MM.1S (cell line): Measurements from ENCODE around the gene GINM1.

Experiments
- EZH2phosphoT487 ChIP-seq: fragments of 300-600 bp; sonication (generic); IDR thresholded peaks from 2 replicates; pipeline ENCODE4 v1.6.1; 2018; ENCODE audit warnings: antibody characterized with exemption, low read length
- TF ChIP-seq, protein P1 (sequence below): fragments of 300-600 bp; sonication (generic); IDR thresholded peaks from 2 replicates; pipeline ENCODE4 v1.5.1; 2016; ENCODE audit warnings: antibody characterized with exemption, low read length, mixed read lengths

DNA sequence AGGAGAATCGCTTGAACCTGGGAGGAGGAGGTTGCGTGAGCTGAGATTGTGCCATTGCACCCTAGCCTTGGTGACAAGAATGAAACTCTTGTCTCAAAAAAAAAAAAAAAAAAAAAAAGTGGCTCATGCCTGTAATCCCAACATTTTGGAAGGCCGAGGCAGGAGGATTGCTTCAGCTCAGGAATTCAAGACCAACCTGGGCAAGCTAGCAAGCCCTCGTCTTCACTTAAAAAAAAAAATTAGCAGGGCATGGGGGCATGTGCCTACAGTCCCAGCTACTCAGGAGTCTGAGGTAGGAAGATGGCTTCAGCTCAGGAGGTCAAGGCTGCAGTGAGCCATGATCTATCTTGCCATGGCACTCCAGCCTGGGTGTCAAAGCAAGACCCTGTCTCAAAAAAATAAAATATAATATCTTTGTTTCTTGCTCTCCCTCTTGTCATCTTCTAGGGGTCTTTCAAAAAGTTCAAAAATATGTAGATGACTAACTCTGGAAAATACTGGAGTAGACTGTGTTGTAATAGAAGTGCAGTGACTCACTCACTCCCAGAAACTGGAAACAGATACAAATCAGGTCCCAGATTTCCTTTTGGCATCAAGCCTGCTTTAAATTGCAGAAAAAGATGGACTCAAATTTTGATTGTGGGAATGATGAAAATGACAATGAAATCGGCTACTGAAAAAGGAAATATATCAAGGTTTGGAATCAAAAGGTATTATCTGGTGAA is 2.8 kb upstream of the GINM1 start:
- TF ChIP-seq, protein P1, sequence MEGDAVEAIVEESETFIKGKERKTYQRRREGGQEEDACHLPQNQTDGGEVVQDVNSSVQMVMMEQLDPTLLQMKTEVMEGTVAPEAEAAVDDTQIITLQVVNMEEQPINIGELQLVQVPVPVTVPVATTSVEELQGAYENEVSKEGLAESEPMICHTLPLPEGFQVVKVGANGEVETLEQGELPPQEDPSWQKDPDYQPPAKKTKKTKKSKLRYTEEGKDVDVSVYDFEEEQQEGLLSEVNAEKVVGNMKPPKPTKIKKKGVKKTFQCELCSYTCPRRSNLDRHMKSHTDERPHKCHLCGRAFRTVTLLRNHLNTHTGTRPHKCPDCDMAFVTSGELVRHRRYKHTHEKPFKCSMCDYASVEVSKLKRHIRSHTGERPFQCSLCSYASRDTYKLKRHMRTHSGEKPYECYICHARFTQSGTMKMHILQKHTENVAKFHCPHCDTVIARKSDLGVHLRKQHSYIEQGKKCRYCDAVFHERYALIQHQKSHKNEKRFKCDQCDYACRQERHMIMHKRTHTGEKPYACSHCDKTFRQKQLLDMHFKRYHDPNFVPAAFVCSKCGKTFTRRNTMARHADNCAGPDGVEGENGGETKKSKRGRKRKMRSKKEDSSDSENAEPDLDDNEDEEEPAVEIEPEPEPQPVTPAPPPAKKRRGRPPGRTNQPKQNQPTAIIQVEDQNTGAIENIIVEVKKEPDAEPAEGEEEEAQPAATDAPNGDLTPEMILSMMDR, result no peak
- no peak for TF ChIP-seq EZH2phosphoT487
